Neuronal stem cell (in vitro differentiated cells): ENCODE data around the gene BMP2K. TPM values are rescaled to one million over a fixed set of nuclear protein-coding genes. Genes with fewer than 3 reads are reported as not detected.

Experiments
- DNase-seq: peaks from one replicate; pipeline ENCODE4 v3.0.0-alpha.2; 2013; ENCODE audit warnings: low spot score
- H2AFZ ChIP-seq: one replicate; pipeline ENCODE4 v1.6.1; 2013; ENCODE audit warnings: mild to moderate bottlenecking, low read length, inconsistent platforms
- H2AK5ac ChIP-seq: 2 replicates; pipeline ENCODE4 v1.6.1; 2013; ENCODE audit warnings: low read depth, mild to moderate bottlenecking, inconsistent platforms, low read length, moderate library complexity, mixed read lengths
- H2BK120ac ChIP-seq: 2 replicates; pipeline ENCODE4 v1.6.1; 2013; ENCODE audit warnings: low read depth, mild to moderate bottlenecking, inconsistent platforms, low read length, moderate library complexity, mixed read lengths
- H2BK12ac ChIP-seq: one replicate; pipeline ENCODE4 v1.6.1; 2013; ENCODE audit warnings: low read length, inconsistent platforms
- H2BK15ac ChIP-seq: 2 replicates; pipeline ENCODE4 v1.6.1; 2013; ENCODE audit warnings: mild to moderate bottlenecking, low read length, inconsistent platforms, mixed read lengths
- H2BK5ac ChIP-seq: one replicate; pipeline ENCODE4 v1.6.1; 2013; ENCODE audit warnings: inconsistent platforms, mild to moderate bottlenecking, low read length, moderate library complexity
- H3K14ac ChIP-seq: one replicate; pipeline ENCODE4 v1.6.1; 2013; ENCODE audit warnings: low read length, inconsistent platforms
- H3K18ac ChIP-seq: 2 replicates; pipeline ENCODE4 v1.6.1; 2013; ENCODE audit warnings: low read length, inconsistent platforms
- H3K23ac ChIP-seq: 2 replicates; pipeline ENCODE4 v1.6.1; 2013; ENCODE audit warnings: low read depth, mild to moderate bottlenecking, mixed read lengths, low read length, inconsistent platforms; ENCODE audit not compliant: poor library complexity
- H3K27ac ChIP-seq: replicated peaks from 3 replicates; pipeline ENCODE4 v1.5.1; 2013; ENCODE audit warnings: low read length, inconsistent platforms
- H3K27me3 ChIP-seq, 3 experiments: 2 replicates each; pipeline ENCODE4 v1.6.1; 2013; ENCODE audit warnings: low read length in 3 of 3, mild to moderate bottlenecking in 2 of 3, inconsistent platforms in 1 of 3, low read depth in 1 of 3, mixed read lengths in 1 of 3, moderate library complexity in 1 of 3; ENCODE audit not compliant: control insufficient read depth in 3 of 3, insufficient read depth in 3 of 3
- H3K36me3 ChIP-seq, 2 donors: replicated peaks in 1 of 2; 2 replicates each; pipeline ENCODE4 v1.6.1; 2013; ENCODE audit warnings: low read length in 2 of 2; ENCODE audit not compliant: control insufficient read depth in 2 of 2, insufficient read depth in 2 of 2
- H3K4ac ChIP-seq: 2 replicates; pipeline ENCODE4 v1.6.1; 2013; ENCODE audit warnings: inconsistent platforms, mild to moderate bottlenecking, low read length, moderate library complexity
- H3K4me1 ChIP-seq, 2 donors: 1 replicate in 1 of 2; 2 replicates in 1 of 2; pipeline ENCODE4 v1.6.1; 2013; ENCODE audit warnings: low read length in 2 of 2, low read depth in 1 of 2; ENCODE audit not compliant: control insufficient read depth in 2 of 2, insufficient read depth in 1 of 2
- H3K4me2 ChIP-seq: one replicate; pipeline ENCODE4 v1.6.1; 2013; ENCODE audit warnings: mild to moderate bottlenecking, low read length, inconsistent platforms; ENCODE audit not compliant: insufficient read depth, poor library complexity, severe bottlenecking
- H3K4me3 ChIP-seq, 2 donors: 2 replicates each; pipeline ENCODE4 v1.5.1; 2013; ENCODE audit warnings: low read length in 2 of 2, mild to moderate bottlenecking in 2 of 2, inconsistent platforms in 1 of 2, moderate library complexity in 1 of 2
- H3K79me1 ChIP-seq: one replicate; pipeline ENCODE4 v1.6.1; 2013; ENCODE audit warnings: low read depth, mild to moderate bottlenecking, inconsistent platforms, low read length, moderate library complexity
- H3K9ac ChIP-seq: one replicate; pipeline ENCODE4 v1.6.1; 2013; ENCODE audit warnings: mild to moderate bottlenecking, low read depth, low read length, inconsistent platforms; ENCODE audit not compliant: poor library complexity
- H3K9me3 ChIP-seq, 2 donors: replicated peaks in 1 of 2; 2 replicates each; pipeline versions ENCODE3 to v1.6.1; 2013; ENCODE audit warnings: low read length in 2 of 2, mild to moderate bottlenecking in 2 of 2, inconsistent platforms in 1 of 2, low read depth in 1 of 2, mixed read lengths in 1 of 2, moderate library complexity in 1 of 2; ENCODE audit not compliant: control insufficient read depth in 2 of 2, insufficient read depth in 1 of 2
- H4K8ac ChIP-seq: one replicate; pipeline ENCODE4 v1.6.1; 2013; ENCODE audit warnings: low read depth, mild to moderate bottlenecking, inconsistent platforms, low read length, moderate library complexity
- H4K91ac ChIP-seq: one replicate; pipeline ENCODE4 v1.6.1; 2013; ENCODE audit warnings: low read length, low read depth, mild to moderate bottlenecking, inconsistent platforms; ENCODE audit not compliant: poor library complexity
- WGBS, 2 donors: extraction: QIAGEN DNeasy Blood & Tissue Kit; methylation state at CpG; one replicate each; pipeline ENCODE4 v1.1.7; 2013; ENCODE audit warnings: missing lambda C conversion rate in 2 of 2, mixed read lengths in 1 of 2; ENCODE audit not compliant: insufficient read length in 2 of 2, insufficient replicate concordance in 1 of 2; ENCODE audit errors: extremely low coverage in 2 of 2; 5-methylcytosine and 5-hydroxymethylcytosine counted together
- polyA plus RNA-seq, 2 experiments: library from polyadenylated mRNA; stranded (reverse); fragments of 200-250 nt; gene quantifications; one replicate each; pipeline ENCODE4 v1.2.3, GENCODE V29; 2013

Gene BMP2K
- 23.7 TPM for polyA plus RNA-seq (2013, experiment 1 of 2)
- 24.1 TPM for polyA plus RNA-seq (2013, experiment 2 of 2)

DNA sequence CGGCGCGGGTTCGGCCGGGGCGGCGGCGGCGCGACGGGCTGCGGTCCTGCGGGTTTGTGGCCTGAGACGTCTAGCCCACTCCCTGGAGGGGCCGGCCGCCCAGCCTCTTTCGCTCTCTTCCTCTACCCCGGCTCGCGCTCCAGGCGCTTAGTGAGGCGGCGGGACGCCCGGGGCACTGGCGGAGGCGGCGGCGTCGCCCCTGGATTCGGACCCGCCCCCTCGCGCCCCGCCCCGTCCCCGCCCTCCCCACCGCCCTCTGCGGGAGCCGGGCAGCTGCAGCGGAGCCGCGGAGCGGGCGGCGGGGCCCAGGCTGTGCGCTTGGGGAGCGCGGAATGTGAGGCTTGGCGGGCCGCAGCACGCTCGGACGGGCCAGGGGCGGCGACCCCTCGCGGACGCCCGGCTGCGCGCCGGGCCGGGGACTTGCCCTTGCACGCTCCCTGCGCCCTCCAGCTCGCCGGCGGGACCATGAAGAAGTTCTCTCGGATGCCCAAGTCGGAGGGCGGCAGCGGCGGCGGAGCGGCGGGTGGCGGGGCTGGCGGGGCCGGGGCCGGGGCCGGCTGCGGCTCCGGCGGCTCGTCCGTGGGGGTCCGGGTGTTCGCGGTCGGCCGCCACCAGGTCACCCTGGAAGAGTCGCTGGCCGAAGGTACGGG lies at the start of gene BMP2K:
TSS of gene BMP2K (plus strand) at position 272 of the 650 bp plus-strand sequence. CDS start at position 466, 194 bp downstream.
- Histone ChIP-seq H2AFZ (peak within 1 kb of the TSS; percentile 87), H3K18ac (peak within 1 kb of the TSS; percentile 97)

DNA sequence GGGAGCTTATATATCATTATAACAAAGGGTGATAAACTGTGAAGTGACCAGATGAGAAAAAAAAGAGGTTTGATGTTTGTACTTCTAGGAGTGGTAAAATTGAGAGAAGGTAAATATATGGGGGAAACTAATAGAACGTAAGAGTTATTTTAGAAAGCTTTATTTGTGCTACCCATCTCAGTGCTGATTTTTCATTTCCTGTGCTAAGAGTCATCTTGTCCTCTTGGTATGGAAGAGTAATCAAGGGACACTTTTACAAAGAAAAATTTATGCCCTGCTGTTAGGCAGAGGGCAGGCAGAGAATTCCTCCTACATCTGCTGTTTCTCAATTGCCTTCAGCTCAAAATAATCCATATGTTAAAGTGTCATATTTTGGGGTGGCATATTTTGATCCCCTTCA lies 49.6 kb upstream of the BMP2K start:
- no peak overlapping the region for H2AK5ac ChIP-seq
- H3K4ac ChIP-seq = no peak overlapping the region
- H3K79me1 ChIP-seq = no peaks in the 10 kb centered on the region
- H3K27me3 ChIP-seq = no peaks in the 10 kb centered on the region
- H3K4me3 ChIP-seq = no peak overlapping the region
- H3K9me3 ChIP-seq = no peaks in the 10 kb centered on the region
- no peak overlapping the region for H3K4me2 ChIP-seq
- H4K8ac ChIP-seq = no peak overlapping the region
- no peaks in the 10 kb centered on the region for H3K36me3 ChIP-seq
- no peak overlapping the region for H3K14ac ChIP-seq
- 100% methylated on average over 1 of the region's 1 CpG; no CpG with 5 or more reads in 1 of the 2 donors for WGBS, 2 donors
- H4K91ac ChIP-seq = no peak overlapping the region
- peaks cover 0 to 4% of the 10 kb centered on the region in 2 donors for H3K4me1 ChIP-seq
- H3K23ac ChIP-seq = no peak overlapping the region
- H2BK5ac ChIP-seq = no peak overlapping the region
- no peak overlapping the region for H3K27ac ChIP-seq
- no peak for DNase-seq
- no peak overlapping the region for H2BK15ac ChIP-seq
- no peak overlapping the region for H2AFZ ChIP-seq
- no peak overlapping the region for H3K18ac ChIP-seq
- H2BK120ac ChIP-seq = no peak overlapping the region
- no peak overlapping the region for H3K9ac ChIP-seq
- no peak overlapping the region for H2BK12ac ChIP-seq

More for the DNA sequence above, at the start of gene BMP2K:
- no peak within 1 kb of the TSS for H2BK12ac ChIP-seq
- peak within 1 kb of the TSS; percentile 92 for H3K27ac ChIP-seq
- peak within 1 kb of the TSS; percentile 88 for H3K9ac ChIP-seq
- H3K4ac ChIP-seq = no peak within 1 kb of the TSS
- WGBS, 2 donors = no CpG with 5 or more reads among the region's 95 CpGs
- H4K91ac ChIP-seq = no peak within 1 kb of the TSS
- H3K4me3 ChIP-seq = peak within 1 kb of the TSS; percentile 68 to 89
- peak; percentile 86 for DNase-seq
- no peaks in the 10 kb centered on the region for H3K79me1 ChIP-seq
- peak within 1 kb of the TSS; percentile 69 for H2BK5ac ChIP-seq
- peak within 1 kb of the TSS; percentile 95 for H3K23ac ChIP-seq
- H2BK15ac ChIP-seq = peak within 1 kb of the TSS; percentile 25
- no peaks in the 10 kb centered on the region for H3K36me3 ChIP-seq
- H2AK5ac ChIP-seq = no peak within 1 kb of the TSS
- peak within 1 kb of the TSS; percentile 78 for H3K4me2 ChIP-seq
- H3K14ac ChIP-seq = no peak within 1 kb of the TSS
- H4K8ac ChIP-seq = peak within 1 kb of the TSS; percentile 75
- no peak within 1 kb of the TSS for H2BK120ac ChIP-seq
- peaks cover 3 to 7% of the 10 kb centered on the region in 2 donors for H3K4me1 ChIP-seq
- no peaks in the 10 kb centered on the region for H3K27me3 ChIP-seq
- no peaks in the 10 kb centered on the region for H3K9me3 ChIP-seq

DNA sequence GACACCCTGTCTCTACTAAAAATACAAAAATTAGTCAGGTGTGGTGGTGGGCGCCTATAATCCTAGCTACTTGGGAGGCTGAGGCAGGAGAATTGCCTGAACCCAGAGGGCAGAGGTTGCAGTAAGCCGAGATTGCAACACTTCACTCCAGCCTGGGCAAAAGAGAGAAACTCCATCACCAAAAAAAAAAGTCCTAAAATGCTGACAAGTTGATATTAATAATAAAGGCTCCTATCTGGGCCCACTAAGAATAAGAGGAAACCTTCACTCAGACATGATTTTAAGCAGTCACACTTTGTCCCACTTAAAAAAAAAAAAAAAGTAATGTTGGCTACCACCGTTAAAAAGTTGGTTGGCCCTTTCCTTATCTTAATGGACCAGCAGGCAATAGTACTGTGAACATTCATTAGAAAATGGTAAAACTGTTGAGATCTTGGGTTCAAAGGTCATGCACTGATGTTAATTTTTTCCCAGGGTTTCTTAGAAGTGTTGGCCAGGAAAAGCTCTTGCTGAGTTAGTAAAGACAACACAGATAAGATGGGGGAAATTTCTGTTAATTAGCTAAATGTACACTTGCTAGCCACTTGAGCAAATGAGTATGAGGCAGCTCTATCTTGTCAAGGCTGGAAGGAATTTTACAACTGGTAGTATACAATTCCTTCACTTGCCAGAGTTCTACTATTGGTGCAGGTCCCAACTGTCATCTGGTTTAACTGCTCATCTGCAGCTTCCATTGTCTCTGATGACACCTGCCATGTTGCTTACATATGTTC lies 43.6 kb upstream of the BMP2K start:
- Histone ChIP-seq H4K91ac (no peak overlapping the region), H2AK5ac (no peak overlapping the region), H3K79me1 (no peaks in the 10 kb centered on the region), H2BK5ac (no peak overlapping the region), H2BK12ac (no peak overlapping the region), H3K4me1 (no peaks in the 10 kb centered on the region), H3K27me3 (no peaks in the 10 kb centered on the region), H2AFZ (no peak overlapping the region), H3K36me3 (no peaks in the 10 kb centered on the region), H4K8ac (no peak overlapping the region), H3K27ac (no peak overlapping the region), H3K4me2 (no peak overlapping the region), H2BK15ac (no peak overlapping the region), H3K14ac (no peak overlapping the region), H3K9me3 (no peaks in the 10 kb centered on the region), H3K23ac (no peak overlapping the region), H3K4me3 (no peak overlapping the region), H2BK120ac (no peak overlapping the region), H3K4ac (no peak overlapping the region), H3K18ac (no peak overlapping the region), H3K9ac (no peak overlapping the region)
- DNase-seq = no peak
- no CpG with 5 or more reads among the region's 3 CpGs for WGBS, 2 donors
